Frontal cortex (tissue), 4 donors: ENCODE data around the gene CD22. TPM values are rescaled to one million over a fixed set of nuclear protein-coding genes. Genes with fewer than 3 reads are reported as not detected.
A peak's percentile ranks its signal among the peaks of the same experiment; 100 is the strongest.
"Not testable (repeated sequence)": the region's sequence is repeated elsewhere in the genome, so short reads cannot be mapped to it uniquely, and the experiment has no call there.

Source experiments
- DNase-seq, 2 donors: peaks; one replicate each; pipeline ENCODE4 v3.0.0; 2012; ENCODE audit warnings: low spot score in 2 of 2
- FAIRE-seq: peaks from 2 replicates; lab custom pipeline; 2012; peaks lifted over from hg19 to GRCh38; lab: Jason Lieb, UNC
- total RNA-seq: library from RNA; depleted of rRNA; stranded (reverse); fragments of >200 nt; gene quantifications from one replicate; pipeline ENCODE4 v1.2.3, GENCODE V29; 2014
- donor health status: control.
- donor health status: control.
- donor health status: control.

The CD22 gene
- total RNA-seq, result not detected

GRCh38 chr19:35328851-35329285, at the start of gene CD22:
TSS of gene CD22 (plus strand) at chr19:35329187. CDS start at chr19:35332041, 2,854 bp downstream.
- no peak for DNase-seq
- FAIRE-seq, result no peak

- no peak for FAIRE-seq
- DNase-seq, result no peak
These were observed 49.6 kb upstream of the CD22 start for GRCh38 chr19:35279374-35279773.

GRCh38 chr19:35279985-35280821, 48.8 kb upstream of the CD22 start:
- DNase-seq, result no peak
- FAIRE-seq, result no peak

GRCh38 chr19:35281303-35281702, 47.7 kb upstream of the CD22 start:
- DNase-seq (no peak), FAIRE-seq (no peak)

- no peak for DNase-seq
- FAIRE-seq, result no peak
These were observed 44.6 kb upstream of the CD22 start for GRCh38 chr19:35284153-35285094.

- FAIRE-seq, result no peak
These were observed 43.9 kb upstream of the CD22 start for GRCh38 chr19:35285095-35285449.

GRCh38 chr19:35285465-35285864, 43.5 kb upstream of the CD22 start:
- not testable (repeated sequence) for DNase-seq, FAIRE-seq

More at GRCh38 chr19:35285095-35285449, 43.9 kb upstream of the CD22 start:
- DNase-seq, result no peak

- not testable (repeated sequence) for FAIRE-seq, DNase-seq
These were observed 42.9 kb upstream of the CD22 start for GRCh38 chr19:35286101-35286500.

GRCh38 chr19:35287713-35288112, 41.3 kb upstream of the CD22 start:
- FAIRE-seq (no peak), DNase-seq (no peak)

- FAIRE-seq (no peak), DNase-seq (no peak)
These were observed 40.7 kb upstream of the CD22 start for GRCh38 chr19:35288331-35288730.

- FAIRE-seq, result no peak
- DNase-seq, result no peak
These were observed 40.1 kb upstream of the CD22 start for GRCh38 chr19:35288906-35289305.

GRCh38 chr19:35290381-35291127, 38.4 kb upstream of the CD22 start:
- FAIRE-seq (no peak), DNase-seq (peak in 1 of 2 donors; percentile 64)

- DNase-seq (no peak), FAIRE-seq (no peak)
These were observed 37.7 kb upstream of the CD22 start for GRCh38 chr19:35291259-35291658.

- DNase-seq, result peak; percentile 61 to 78
These were observed 37.1 kb upstream of the CD22 start, which contains the start of gene MAG for GRCh38 chr19:35291916-35292315. TSS of gene MAG (plus strand) at chr19:35292161. CDS start at chr19:35295409, 3,248 bp downstream.

GRCh38 chr19:35292421-35293362, 36.3 kb upstream of the CD22 start:
- FAIRE-seq (no peak), DNase-seq (no peak)

More at GRCh38 chr19:35291916-35292315, 37.1 kb upstream of the CD22 start, which contains the start of gene MAG:
- FAIRE-seq, result no peak

- FAIRE-seq, result no peak
These were observed 35.6 kb upstream of the CD22 start for GRCh38 chr19:35293363-35293739.

GRCh38 chr19:35293808-35294207, 35.2 kb upstream of the CD22 start:
- DNase-seq (no peak), FAIRE-seq (no peak)

More at GRCh38 chr19:35293363-35293739, 35.6 kb upstream of the CD22 start:
- DNase-seq, result no peak

GRCh38 chr19:35294328-35294727, 34.7 kb upstream of the CD22 start:
- no peak for FAIRE-seq
- DNase-seq, result no peak
